Stimulated activated effector memory CD8-positive, alpha-beta T cell treated with anti-CD3 and anti-CD28 coated beads, Interleukin-12 subunit alpha, Interleukin-12 subunit beta, amount 100 ng/mL, for 72 hours (primary cell): ENCODE results near the gene PTPN18.

Experiments used
- ATAC-seq: fragments of 150-1000 bp; cut with Tn5 transposase; 2 replicates; pipeline ENCODE4 v1.10.0; 2021
- DNase-seq, 2 donors: peaks; one replicate each; pipeline ENCODE4 v3.0.0; 2021 to 2022; ENCODE audit warnings: low spot score in 2 of 2
- H3K27ac Mint-ChIP-seq: one replicate; pipeline ENCODE4 v1.8.0; 2022; ENCODE audit warnings: mild to moderate bottlenecking, mixed read lengths
- H3K36me3 Mint-ChIP-seq: one replicate; pipeline ENCODE4 v1.8.0; 2022; ENCODE audit warnings: mild to moderate bottlenecking, mixed read lengths
- H3K4me1 Mint-ChIP-seq: one replicate; pipeline ENCODE4 v1.8.0; 2022; ENCODE audit warnings: mixed read lengths
- H3K4me3 Mint-ChIP-seq: one replicate; pipeline ENCODE4 v1.8.0; 2022; ENCODE audit warnings: mild to moderate bottlenecking, mixed read lengths
- H3K9me3 Mint-ChIP-seq: one replicate; pipeline ENCODE4 v1.8.0; 2022; ENCODE audit warnings: mixed read lengths

PTPN18 gene

DNA sequence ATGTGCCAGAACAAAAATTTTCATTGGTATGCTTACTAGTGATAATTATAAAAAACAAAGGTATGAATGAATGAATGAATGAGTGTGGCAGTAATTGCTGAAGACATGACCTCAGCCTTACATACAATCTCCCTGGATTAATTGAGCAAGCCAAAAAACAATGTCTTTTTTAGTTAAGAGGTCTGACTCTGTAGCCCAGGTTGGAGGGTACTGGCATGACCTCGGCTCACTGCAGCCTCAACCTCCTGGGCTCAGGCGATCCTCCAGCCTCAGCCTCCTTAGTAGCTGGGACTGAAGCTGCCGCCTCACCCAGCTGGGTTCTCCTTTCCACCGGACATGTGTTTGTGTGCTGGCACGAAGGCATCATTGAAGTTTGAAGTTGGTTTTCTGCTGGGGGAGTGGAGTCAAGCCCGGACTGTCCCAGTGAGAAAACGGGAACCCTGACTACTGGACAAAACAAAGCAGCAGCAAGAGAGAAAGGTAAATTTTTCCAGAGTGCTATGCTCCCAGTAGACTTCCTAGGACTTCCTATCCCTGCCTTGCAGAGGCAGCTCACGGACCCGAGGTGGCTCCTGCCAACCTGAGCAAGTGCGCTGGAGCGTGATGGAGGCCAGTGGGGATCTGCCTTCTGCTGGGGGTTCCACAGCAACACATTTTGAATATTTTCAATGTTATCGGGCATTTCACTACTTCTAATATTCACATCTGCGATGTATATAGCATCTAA, 19.5 kb upstream of the PTPN18 start:
- Mint-ChIP-seq H3K9me3 (no peaks in the 10 kb centered on the region), H3K27ac (peak overlapping the region; percentile 97), H3K4me1 (peaks cover 39% of the 10 kb centered on the region), H3K36me3 (peaks cover 45% of the 10 kb centered on the region), H3K4me3 (no peak overlapping the region)
- ATAC-seq, result no peak
- DNase-seq, result peak in 1 of 2 donors; percentile 30

- H3K27ac Mint-ChIP-seq, result peak overlapping the region; percentile 97
These were observed 18.8 kb upstream of the PTPN18 start for GRCh38 chr2:130336877-130337734.

DNA sequence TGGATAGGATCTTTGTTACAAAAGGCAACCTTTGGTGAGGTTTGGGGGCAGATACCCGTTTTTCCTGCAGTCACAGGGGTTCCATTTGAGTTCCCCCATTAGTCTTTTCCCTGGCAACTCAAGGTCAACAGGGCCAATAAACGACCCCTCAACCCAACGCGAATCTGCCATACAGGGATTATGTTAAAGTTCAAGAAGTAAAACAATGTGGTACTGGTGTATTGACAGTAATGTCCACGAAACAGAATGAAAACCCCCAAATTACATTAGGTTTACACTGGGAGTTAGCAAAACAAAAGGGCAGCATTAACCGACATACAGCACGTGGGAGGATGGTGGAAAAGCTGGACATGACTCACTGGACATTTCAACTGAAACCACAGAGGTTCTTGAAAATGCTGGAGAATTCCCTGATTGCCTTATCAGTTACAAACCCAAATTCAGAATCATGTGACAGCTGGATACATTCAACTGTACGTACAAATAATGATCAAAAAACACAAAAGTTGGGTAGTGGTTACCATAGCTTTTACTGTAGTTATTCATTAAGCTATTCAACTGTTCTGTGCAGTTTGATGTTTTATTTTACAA, 18.0 kb upstream of the PTPN18 start:
- Mint-ChIP-seq H3K9me3 (no peaks in the 10 kb centered on the region), H3K36me3 (peaks cover 57% of the 10 kb centered on the region), H3K4me1 (peaks cover 42% of the 10 kb centered on the region), H3K4me3 (no peak overlapping the region), H3K27ac (peak overlapping the region; percentile 97)
- ATAC-seq, result no peak
- no peak for DNase-seq

More at GRCh38 chr2:130336877-130337734, 18.8 kb upstream of the PTPN18 start:
- H3K36me3 Mint-ChIP-seq, result peaks cover 50% of the 10 kb centered on the region
- peak; percentile 41 to 82 for DNase-seq
- peak overlapping the region; percentile 36 for H3K4me3 Mint-ChIP-seq
- ATAC-seq, result peak; percentile 42
- no peaks in the 10 kb centered on the region for H3K9me3 Mint-ChIP-seq
- peaks cover 46% of the 10 kb centered on the region for H3K4me1 Mint-ChIP-seq

DNA sequence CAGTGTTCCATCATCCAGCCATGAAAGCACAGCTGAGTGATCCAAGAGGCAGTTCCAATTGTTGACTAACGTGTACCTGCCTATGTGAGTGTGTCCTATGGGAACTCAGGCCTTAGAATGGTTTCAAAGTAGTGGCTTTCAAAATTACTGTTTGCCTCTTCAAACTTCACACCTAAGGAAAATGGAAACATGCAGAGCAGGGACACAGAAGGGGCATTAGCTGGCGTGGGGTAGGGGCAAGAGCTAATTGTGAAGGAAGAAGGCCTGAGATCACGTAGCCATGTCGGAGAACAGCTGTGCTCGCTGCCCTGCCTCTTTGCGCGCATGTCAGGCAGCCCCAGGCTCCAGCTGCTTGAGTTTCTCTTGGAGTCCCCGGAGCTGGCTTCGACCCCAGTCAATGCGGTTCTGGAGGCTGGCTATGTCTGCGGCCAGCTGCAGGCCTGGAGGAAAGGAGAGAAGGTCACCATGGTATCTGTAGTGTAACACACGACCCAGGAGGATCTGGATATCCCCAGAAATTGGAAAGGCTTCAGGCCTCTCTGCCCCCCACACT, 17.0 kb upstream of the PTPN18 start:
- Mint-ChIP-seq H3K27ac (peak overlapping the region; percentile 10), H3K9me3 (no peaks in the 10 kb centered on the region), H3K36me3 (peaks cover 68% of the 10 kb centered on the region), H3K4me1 (peaks cover 41% of the 10 kb centered on the region), H3K4me3 (no peak overlapping the region)
- ATAC-seq (no peak), DNase-seq (peak in 1 of 2 donors; percentile 45)

DNA sequence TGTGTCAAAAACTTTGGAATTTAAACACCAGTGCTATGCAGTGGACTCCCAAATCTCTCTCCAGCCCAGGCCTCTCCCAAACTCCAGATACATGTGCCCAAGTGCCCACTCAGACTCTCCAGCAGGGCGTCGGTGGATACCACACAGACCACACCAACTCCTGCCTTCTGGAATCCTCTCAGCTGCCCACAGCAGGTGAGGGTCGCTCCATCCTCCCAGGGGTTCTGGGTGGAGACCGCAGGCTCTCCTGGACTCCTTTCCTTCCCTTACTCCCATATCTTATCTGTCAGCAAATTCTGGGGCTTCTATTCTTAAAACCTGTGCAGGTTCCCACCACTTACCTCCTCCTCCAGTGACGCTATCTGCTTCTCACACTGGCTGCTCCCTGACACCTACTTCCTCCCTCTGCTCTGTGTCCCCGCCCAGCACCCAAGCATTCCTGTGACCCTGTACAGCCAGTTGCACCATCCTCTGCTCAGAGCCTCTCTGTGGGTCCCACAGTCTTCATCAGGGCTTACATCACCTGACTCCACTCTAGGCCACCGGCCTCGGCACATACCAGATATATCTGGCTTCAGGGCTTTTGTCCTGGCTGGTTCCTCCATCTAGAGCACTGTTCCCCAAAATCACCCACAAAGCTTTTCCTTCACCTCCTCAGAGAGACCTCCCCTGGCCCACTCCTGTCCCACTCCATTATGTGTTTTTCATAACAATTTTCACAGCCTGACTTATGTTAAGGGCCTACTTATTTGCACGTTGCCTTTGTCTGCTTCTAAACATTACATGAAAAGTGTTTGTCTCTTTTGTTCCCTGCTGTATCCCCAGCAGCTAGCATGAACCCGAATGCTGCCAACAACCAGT, 15.7 kb upstream of the PTPN18 start:
- ATAC-seq (no peak), DNase-seq (peak in 1 of 2 donors; percentile 39)
- Mint-ChIP-seq H3K4me1 (peaks cover 46% of the 10 kb centered on the region), H3K36me3 (peaks cover 80% of the 10 kb centered on the region), H3K9me3 (no peaks in the 10 kb centered on the region), H3K27ac (peak overlapping the region; percentile 30), H3K4me3 (no peak overlapping the region)

DNA sequence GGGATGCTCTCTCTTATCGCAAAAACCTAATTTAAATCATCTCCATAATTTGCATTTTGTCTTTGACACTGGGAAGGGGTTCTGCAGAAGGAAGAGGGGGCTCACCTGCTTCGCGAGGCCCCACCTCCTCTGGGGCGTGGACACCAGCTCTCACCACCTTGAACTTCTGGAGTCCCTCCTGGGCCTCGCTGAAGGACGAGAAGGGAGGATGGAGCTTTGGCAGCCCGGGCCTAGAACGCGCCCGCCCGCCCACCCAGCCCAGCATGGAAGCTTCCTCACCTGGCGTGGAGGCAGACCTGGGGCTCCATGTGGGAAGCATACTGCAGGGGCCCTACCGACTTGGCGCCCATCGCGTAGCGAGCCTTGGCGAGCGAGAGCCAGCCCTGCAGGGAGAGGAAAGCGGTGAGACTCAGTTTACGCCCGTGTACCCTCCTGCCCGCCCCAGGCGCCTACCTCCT, 14.3 kb upstream of the PTPN18 start:
- no peak for DNase-seq
- Mint-ChIP-seq H3K9me3 (no peaks in the 10 kb centered on the region), H3K36me3 (peaks cover 88% of the 10 kb centered on the region), H3K27ac (peak overlapping the region; percentile 98), H3K4me3 (peak overlapping the region; percentile 100), H3K4me1 (peaks cover 51% of the 10 kb centered on the region)
- no peak for ATAC-seq

- ATAC-seq (peak; percentile 88), DNase-seq (peak; percentile 69 to 92)
- peaks cover 88% of the 10 kb centered on the region for H3K36me3 Mint-ChIP-seq
- peak overlapping the region; percentile 98 for H3K27ac Mint-ChIP-seq
- no peaks in the 10 kb centered on the region for H3K9me3 Mint-ChIP-seq
- peaks cover 46% of the 10 kb centered on the region for H3K4me1 Mint-ChIP-seq
- peak overlapping the region; percentile 100 for H3K4me3 Mint-ChIP-seq
These were observed 13.8 kb upstream of the PTPN18 start for GRCh38 chr2:130342020-130342532.

DNA sequence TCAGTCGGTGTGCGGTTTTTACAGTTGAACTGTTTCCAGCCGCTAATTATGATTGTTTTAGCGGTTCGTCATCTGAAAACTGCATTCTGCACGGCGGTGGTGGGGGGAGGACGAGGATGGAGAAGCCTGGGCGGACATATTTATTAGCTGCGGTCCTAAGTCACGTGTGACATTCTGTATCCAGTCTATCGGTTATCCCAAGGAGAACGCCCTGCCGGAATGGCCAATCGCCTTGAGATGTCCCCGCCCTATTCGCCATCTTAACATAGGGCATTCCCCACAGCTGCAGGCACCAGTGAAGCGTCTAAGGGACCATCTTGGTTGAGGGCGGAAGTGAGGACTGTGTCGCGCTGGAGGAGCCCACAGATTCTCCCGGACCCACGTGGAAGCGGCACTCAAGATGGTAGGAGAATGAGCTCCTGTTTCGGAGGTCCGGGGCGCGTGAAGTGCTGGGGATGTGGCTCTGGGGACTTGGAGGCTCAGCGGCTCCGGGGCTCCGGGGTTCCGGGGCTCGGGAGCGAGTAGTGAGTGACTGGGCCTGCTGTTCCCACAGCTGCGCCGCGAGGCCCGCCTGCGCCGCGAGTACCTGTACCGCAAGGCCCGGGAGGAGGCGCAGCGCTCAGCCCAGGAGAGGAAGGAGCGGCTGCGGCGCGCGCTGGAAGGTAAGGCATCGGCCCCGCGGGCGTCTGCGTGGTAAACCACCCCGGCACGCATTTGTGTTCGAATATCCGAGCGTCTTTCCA, 13.2 kb upstream of the PTPN18 start, which contains the start of gene IMP4:
IMP4 (plus strand) TSS at position 365 of the 743 bp plus-strand sequence; CDS start at position 401, 36 bp downstream.
- Mint-ChIP-seq H3K9me3 (no peaks in the 10 kb centered on the region), H3K4me3 (peak within 1 kb of the TSS; percentile 100), H3K36me3 (peaks cover 88% of the 10 kb centered on the region), H3K27ac (peak within 1 kb of the TSS; percentile 98), H3K4me1 (peaks cover 47% of the 10 kb centered on the region)
- peak; percentile 94 for ATAC-seq
- DNase-seq, result peak; percentile 75 to 95

DNA sequence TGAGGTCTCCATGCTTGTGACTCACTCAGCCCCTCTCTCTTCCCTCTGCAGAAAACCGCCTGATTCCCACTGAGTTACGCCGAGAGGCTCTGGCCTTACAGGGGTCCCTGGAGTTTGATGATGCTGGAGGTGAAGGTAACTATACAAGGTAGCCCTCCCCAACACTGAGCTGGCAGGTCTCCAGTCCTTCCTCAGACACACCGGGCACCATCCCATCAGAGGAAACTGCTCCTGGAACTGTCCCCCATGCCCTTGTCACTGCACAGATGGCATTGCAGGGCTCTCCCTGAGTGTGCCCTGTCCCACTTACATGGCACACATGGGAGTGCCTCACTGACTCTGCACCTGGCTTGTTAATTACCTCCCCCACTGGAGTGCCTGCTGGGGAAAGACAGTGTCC, 11.3 kb upstream of the PTPN18 start:
- Mint-ChIP-seq H3K36me3 (peaks cover 79% of the 10 kb centered on the region), H3K4me1 (peaks cover 47% of the 10 kb centered on the region), H3K27ac (no peak overlapping the region), H3K9me3 (no peaks in the 10 kb centered on the region), H3K4me3 (peak overlapping the region; percentile 100)
- ATAC-seq (no peak), DNase-seq (no peak)

DNA sequence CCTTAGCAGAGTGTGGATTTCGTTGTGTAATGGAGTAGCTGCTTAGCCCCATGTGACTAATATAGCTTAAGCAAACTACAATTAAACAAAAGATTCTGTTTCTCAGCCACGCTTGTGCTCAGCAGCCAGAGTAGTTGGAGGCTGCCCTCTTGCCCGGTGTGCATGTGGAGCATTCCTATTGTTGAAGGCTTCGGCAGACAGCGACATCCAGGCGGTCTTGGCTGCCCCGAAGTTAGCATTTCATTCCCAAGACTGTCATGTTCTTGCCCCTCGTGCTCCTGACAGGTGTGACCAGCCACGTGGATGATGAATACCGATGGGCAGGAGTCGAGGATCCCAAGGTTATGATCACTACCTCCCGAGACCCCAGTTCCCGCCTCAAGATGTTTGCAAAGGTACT, 10.8 kb upstream of the PTPN18 start:
- no peak overlapping the region for H3K27ac Mint-ChIP-seq
- peak overlapping the region; percentile 100 for H3K4me3 Mint-ChIP-seq
- peaks cover 42% of the 10 kb centered on the region for H3K4me1 Mint-ChIP-seq

GRCh38 chr2:130345611-130346010, 10.2 kb upstream of the PTPN18 start:
- Mint-ChIP-seq H3K27ac (no peak overlapping the region), H3K4me1 (peaks cover 37% of the 10 kb centered on the region), H3K4me3 (no peak overlapping the region), H3K36me3 (peaks cover 71% of the 10 kb centered on the region), H3K9me3 (no peaks in the 10 kb centered on the region)
- DNase-seq, result no peak
- ATAC-seq, result no peak

More for the DNA sequence above, 10.8 kb upstream of the PTPN18 start:
- H3K36me3 Mint-ChIP-seq, result peaks cover 74% of the 10 kb centered on the region
- DNase-seq (no peak), ATAC-seq (no peak)
- H3K9me3 Mint-ChIP-seq, result no peaks in the 10 kb centered on the region

DNA sequence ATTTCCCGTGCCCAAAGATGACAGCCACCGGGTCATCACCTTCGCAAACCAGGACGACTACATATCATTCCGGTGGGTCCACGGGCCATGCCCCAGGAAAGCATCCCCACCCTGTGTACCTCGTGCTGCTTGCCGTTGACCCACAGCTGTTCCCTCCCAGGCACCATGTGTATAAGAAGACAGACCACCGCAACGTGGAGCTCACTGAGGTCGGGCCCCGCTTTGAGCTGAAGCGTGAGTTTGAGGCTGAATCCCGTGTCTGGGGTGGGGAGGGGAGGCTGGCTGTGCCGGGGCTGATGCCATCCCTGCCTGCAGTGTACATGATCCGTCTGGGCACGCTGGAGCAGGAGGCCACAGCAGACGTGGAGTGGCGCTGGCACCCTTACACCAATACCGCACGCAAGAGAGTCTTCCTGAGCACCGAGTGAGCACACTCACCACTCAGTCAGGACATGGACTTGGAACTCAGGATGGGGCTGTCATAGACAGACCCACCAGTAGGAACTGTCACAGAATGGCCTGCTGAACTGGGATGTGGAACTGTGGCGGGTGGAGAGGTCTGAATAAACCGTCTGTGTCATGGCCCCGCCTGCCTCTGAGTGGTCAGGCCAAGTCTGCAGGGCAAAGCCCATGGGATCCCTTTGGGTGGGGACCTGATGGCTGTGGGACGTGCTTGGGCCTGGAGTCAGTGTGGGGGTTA, 9.7 kb upstream of the PTPN18 start:
- no peak overlapping the region for H3K27ac Mint-ChIP-seq
- H3K36me3 Mint-ChIP-seq, result peaks cover 71% of the 10 kb centered on the region
- DNase-seq (no peak), ATAC-seq (no peak)
- no peak overlapping the region for H3K4me3 Mint-ChIP-seq
- no peaks in the 10 kb centered on the region for H3K9me3 Mint-ChIP-seq
- H3K4me1 Mint-ChIP-seq, result peaks cover 33% of the 10 kb centered on the region

- no peak for DNase-seq
- Mint-ChIP-seq H3K27ac (peak overlapping the region; percentile 34), H3K4me1 (peaks cover 27% of the 10 kb centered on the region), H3K4me3 (no peak overlapping the region), H3K36me3 (peaks cover 70% of the 10 kb centered on the region), H3K9me3 (no peaks in the 10 kb centered on the region)
- no peak for ATAC-seq
These were observed 9.2 kb upstream of the PTPN18 start for GRCh38 chr2:130346741-130347066.
